Muscle of back (tissue), 11 donors: ENCODE measurements around the gene HAGH. TPM values are rescaled to one million over a fixed set of nuclear protein-coding genes. Genes with fewer than 3 reads are reported as not detected.
"Not testable (repeated sequence)": the region's sequence is repeated elsewhere in the genome, so short reads cannot be mapped to it uniquely, and the experiment has no call there.

Experiments
- DNase-seq, 3 donors: peaks; one replicate each; pipeline versions ENCODE4 v3.0.0 to v3.0.0-alpha.2; 2013
- polyA plus RNA-seq, 10 donors: library from polyadenylated mRNA; unstranded; fragments of 120-200 nt; gene quantifications; one replicate each; pipeline ENCODE4 v1.2.1, GENCODE V29; 2013; ENCODE audit not compliant: insufficient read length in 10 of 10

Gene HAGH
- polyA plus RNA-seq, 10 donors: 28.9 to 45.3 (median 35.9) TPM

GRCh38 chr16:1815461-1815860, 11.2 kb downstream of the HAGH start:
- DNase-seq: no peak

- DNase-seq: peak; percentile 12 to 46 (median 26)
Observed at GRCh38 chr16:1812732-1813163, 13.9 kb downstream of the HAGH start.

GRCh38 chr16:1810536-1810935, 16.1 kb downstream of the HAGH start:
- no peak for DNase-seq

- no peak for DNase-seq
Observed at GRCh38 chr16:1810106-1810505, 16.5 kb downstream of the HAGH start.

GRCh38 chr16:1809281-1809801, 17.3 kb downstream of the HAGH start:
- no peak for DNase-seq

- no peak for DNase-seq
Observed at GRCh38 chr16:1808691-1809090, 17.9 kb downstream of the HAGH start.

GRCh38 chr16:1807626-1808025, 19.0 kb downstream of the HAGH start:
- DNase-seq: no peak

- no peak for DNase-seq
Observed at GRCh38 chr16:1800701-1801100, 25.9 kb downstream of the HAGH start.

GRCh38 chr16:1799263-1799662, 27.4 kb downstream of the HAGH start:
- not testable (repeated sequence) for DNase-seq

GRCh38 chr16:1794908-1795666, 31.5 kb downstream of the HAGH start:
- DNase-seq: peak in 1 of 3 donors; percentile 2

- peak in 1 of 3 donors; percentile 1 for DNase-seq
Observed at GRCh38 chr16:1794221-1794871, 32.3 kb downstream of the HAGH start.

- peak in 1 of 3 donors; percentile 1 for DNase-seq
Observed at GRCh38 chr16:1793578-1794220, 32.9 kb downstream of the HAGH start, which contains the start of gene IGFALS. TSS of gene IGFALS (minus strand) at chr16:1793705. CDS start at chr16:1793652, 53 bp downstream.

- DNase-seq: peak in 1 of 3 donors; percentile 1
Observed at GRCh38 chr16:1792836-1793577, 33.6 kb downstream of the HAGH start.

GRCh38 chr16:1791943-1792812, 34.4 kb downstream of the HAGH start:
- peak in 1 of 3 donors; percentile 2 for DNase-seq

- DNase-seq: no peak
Observed at GRCh38 chr16:1791256-1791942, 35.2 kb downstream of the HAGH start.

- DNase-seq: no peak
Observed at GRCh38 chr16:1790611-1791255, 35.9 kb downstream of the HAGH start.

- DNase-seq: no peak
Observed at GRCh38 chr16:1790261-1790610, 36.4 kb downstream of the HAGH start.

- DNase-seq: no peak
Observed at GRCh38 chr16:1789643-1790045, 37.0 kb downstream of the HAGH start.

GRCh38 chr16:1788708-1789100, 37.9 kb downstream of the HAGH start:
- DNase-seq: peak in 1 of 3 donors; percentile 27
